ENCODE data around the gene ATP5MC3. TPM values are rescaled to one million over a fixed set of nuclear protein-coding genes. Genes with fewer than 3 reads are reported as not detected.

ATP5MC3 gene
- total and polyA plus RNA-seq, 2 of the 13 experiments (the other 11 are each of a cell fraction or from before 2014, with no cell fraction given) = 676 to 1,007 TPM

GRCh38 chr2:175167792-175168563 is 13.5 kb downstream of the ATP5MC3 start, which contains the start of gene ATF2 (continued):
- TF ChIP-seq STAT6 (CRISPR knock-in tag; IDR thresholded peaks at IDR 0.05; ENCODE audit: borderline replicate concordance) (peak; percentile 75; the same call in 1 of the 2 replicates), SP2 (CRISPR knock-in tag; IDR thresholded peaks at IDR 0.05) (peak; percentile 75; the same call in 1 of the 2 replicates), ZNF773 (CRISPR knock-in tag; IDR thresholded peaks at IDR 0.05; ENCODE audit: borderline replicate concordance) (0 out of 2 replicates have a peak, but pooled peaks have one; percentile 67), PRMT3 (CRISPR knock-in tag; IDR thresholded peaks at IDR 0.05; ENCODE audit: borderline replicate concordance, low read depth) (peak; percentile 93), KLF15 (CRISPR knock-in tag; IDR thresholded peaks at IDR 0.05; ENCODE audit: borderline replicate concordance) (peak; percentile 94), ZNF251 (CRISPR knock-in tag; IDR thresholded peaks at IDR 0.05) (no peak), ZNF33A (CRISPR knock-in tag; IDR thresholded peaks at IDR 0.05; ENCODE audit: borderline replicate concordance) (no peak), ZNF317 (CRISPR knock-in tag; IDR thresholded peaks at IDR 0.05) (peak; percentile 87), ZNF839 (CRISPR knock-in tag; IDR thresholded peaks at IDR 0.05; ENCODE audit: borderline replicate concordance) (no peak), ZBTB46 (CRISPR knock-in tag; IDR thresholded peaks at IDR 0.05; ENCODE audit: borderline replicate concordance) (0 out of 2 replicates have a peak, but pooled peaks have one; percentile 29), GFI1 (CRISPR knock-in tag; IDR thresholded peaks at IDR 0.05; ENCODE audit: borderline replicate concordance) (no peak; the same call in 1 of the 2 replicates), MED8 (CRISPR knock-in tag; IDR thresholded peaks at IDR 0.05; ENCODE audit: insufficient replicate concordance) (no peak), AGO1 (IDR thresholded peaks at IDR 0.05; ENCODE audit: low read depth, low read length, poor library complexity, severe bottlenecking) (peak; percentile 71), HNRNPUL1 (IDR thresholded peaks at IDR 0.05; ENCODE audit: low read depth, low read length) (no peak), REXO4 (CRISPR knock-in tag; IDR thresholded peaks at IDR 0.05; ENCODE audit: borderline replicate concordance) (no peak), ZNF713 (CRISPR knock-in tag; IDR thresholded peaks at IDR 0.05) (no peak), SCMH1 (CRISPR knock-in tag; IDR thresholded peaks at IDR 0.05; ENCODE audit: borderline replicate concordance) (no peak), BRCA1 (CRISPR knock-in tag; IDR thresholded peaks at IDR 0.05) (0 out of 2 replicates have a peak, but pooled peaks have one; percentile 32), ZIK1 (CRISPR knock-in tag; IDR thresholded peaks at IDR 0.05; ENCODE audit: borderline replicate concordance, low read depth) (no peak)
